Activated T-cell treated with anti-CD3 and anti-CD28 coated beads, Interleukin-2, amount 50 U/mL, for 24 hours (primary cell): ENCODE results near the gene SNX4.

ENCODE experiments used
- DNase-seq: peaks from one replicate; pipeline ENCODE4 v3.0.0-alpha.2; 2020
- H3K27ac Mint-ChIP-seq: 2 replicates; pipeline ENCODE4 v1.8.0; 2020; ENCODE audit warnings: mild to moderate bottlenecking, mixed read lengths
- H3K27me3 Mint-ChIP-seq: 2 replicates; pipeline ENCODE4 v1.8.0; 2020; ENCODE audit warnings: mixed read lengths
- H3K36me3 Mint-ChIP-seq: 2 replicates; pipeline ENCODE4 v1.8.0; 2020; ENCODE audit warnings: low read depth, mixed read lengths
- H3K4me1 Mint-ChIP-seq: 2 replicates; pipeline ENCODE4 v1.8.0; 2020; ENCODE audit warnings: low read depth, mixed read lengths
- H3K4me3 Mint-ChIP-seq: 2 replicates; pipeline ENCODE4 v1.8.0; 2020; ENCODE audit warnings: mild to moderate bottlenecking, moderate library complexity, mixed read lengths
- H3K9me3 Mint-ChIP-seq: 2 replicates; pipeline ENCODE4 v1.8.0; 2020; ENCODE audit warnings: mixed read lengths

Gene SNX4

DNA sequence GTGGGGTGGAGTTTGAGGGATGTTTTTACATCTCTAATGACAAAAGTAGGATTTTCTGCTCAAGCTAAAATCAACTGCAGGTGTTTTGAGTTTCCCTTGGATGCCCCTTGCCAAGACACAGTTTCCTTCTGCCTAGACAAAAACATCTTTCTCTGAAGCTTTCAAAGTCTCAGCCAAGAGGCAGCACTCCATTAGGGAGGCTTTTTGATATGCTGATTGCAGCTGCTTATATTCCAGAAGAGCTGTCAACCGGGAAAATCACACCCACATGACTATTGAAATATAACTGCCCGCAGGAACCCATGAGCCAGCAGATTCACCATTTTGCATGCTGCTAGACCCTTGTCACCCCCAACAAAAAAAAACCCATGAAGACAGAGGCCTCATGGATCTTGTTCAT, 117.4 kb downstream of the SNX4 start:
- Mint-ChIP-seq H3K9me3 (peaks cover 8% of the 10 kb centered on the region), H3K27me3 (peaks cover 4% of the 10 kb centered on the region), H3K4me3 (no peak overlapping the region)

GRCh38 chr3:125401402-125401801, 118.6 kb downstream of the SNX4 start:
- peaks cover 8% of the 10 kb centered on the region for H3K27me3 Mint-ChIP-seq
- H3K4me1 Mint-ChIP-seq: no peaks in the 10 kb centered on the region
- H3K9me3 Mint-ChIP-seq: peaks cover 8% of the 10 kb centered on the region
- H3K27ac Mint-ChIP-seq: no peak overlapping the region
- H3K36me3 Mint-ChIP-seq: no peaks in the 10 kb centered on the region
- no peak for DNase-seq
- no peak overlapping the region for H3K4me3 Mint-ChIP-seq

More for the DNA sequence above, 117.4 kb downstream of the SNX4 start:
- DNase-seq: no peak
- H3K36me3 Mint-ChIP-seq: no peaks in the 10 kb centered on the region
- no peaks in the 10 kb centered on the region for H3K4me1 Mint-ChIP-seq
- no peak overlapping the region for H3K27ac Mint-ChIP-seq

DNA sequence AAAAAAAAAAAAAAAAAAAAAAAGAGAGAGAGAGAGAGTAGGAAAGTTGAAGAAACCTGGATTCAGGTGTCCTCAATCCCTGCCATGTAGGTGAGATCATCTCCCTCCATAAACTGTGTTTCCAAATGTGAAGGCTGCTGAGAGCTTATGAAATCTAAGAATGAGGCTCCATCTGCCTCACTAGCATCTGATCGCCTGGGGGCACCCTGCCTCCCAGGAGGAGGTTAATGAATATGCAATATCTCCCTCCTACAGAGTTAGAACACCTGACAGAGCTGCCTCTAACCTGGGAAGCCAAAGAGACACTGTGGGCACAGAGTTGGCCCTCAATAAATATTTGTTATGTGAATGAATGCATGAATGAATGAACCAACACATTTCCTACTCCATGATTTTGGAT, 121.0 kb downstream of the SNX4 start:
- Mint-ChIP-seq H3K9me3 (no peaks in the 10 kb centered on the region), H3K27me3 (peaks cover 13% of the 10 kb centered on the region), H3K36me3 (no peaks in the 10 kb centered on the region), H3K27ac (no peak overlapping the region), H3K4me1 (no peaks in the 10 kb centered on the region), H3K4me3 (no peak overlapping the region)
- no peak for DNase-seq
